ENCODE measurements around the gene IDS. TPM values are rescaled to one million over a fixed set of nuclear protein-coding genes. Genes with fewer than 3 reads are reported as not detected.
"Not testable (repeated sequence)": the region's sequence is repeated elsewhere in the genome, so short reads cannot be mapped to it uniquely, and the experiment has no call there.

The IDS gene, protein sequence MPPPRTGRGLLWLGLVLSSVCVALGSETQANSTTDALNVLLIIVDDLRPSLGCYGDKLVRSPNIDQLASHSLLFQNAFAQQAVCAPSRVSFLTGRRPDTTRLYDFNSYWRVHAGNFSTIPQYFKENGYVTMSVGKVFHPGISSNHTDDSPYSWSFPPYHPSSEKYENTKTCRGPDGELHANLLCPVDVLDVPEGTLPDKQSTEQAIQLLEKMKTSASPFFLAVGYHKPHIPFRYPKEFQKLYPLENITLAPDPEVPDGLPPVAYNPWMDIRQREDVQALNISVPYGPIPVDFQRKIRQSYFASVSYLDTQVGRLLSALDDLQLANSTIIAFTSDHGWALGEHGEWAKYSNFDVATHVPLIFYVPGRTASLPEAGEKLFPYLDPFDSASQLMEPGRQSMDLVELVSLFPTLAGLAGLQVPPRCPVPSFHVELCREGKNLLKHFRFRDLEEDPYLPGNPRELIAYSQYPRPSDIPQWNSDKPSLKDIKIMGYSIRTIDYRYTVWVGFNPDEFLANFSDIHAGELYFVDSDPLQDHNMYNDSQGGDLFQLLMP
- 39.0 TPM for polyA plus RNA-seq (ENCODE audit: insufficient read length)
- long read RNA-seq, donor 1, full-length matches to known transcripts: 7 of 7 reads
- long read RNA-seq, donor 1, partial matches to known transcripts: 0 of 7 reads
- long read RNA-seq, donor 1, other reads (novel, unspliced or antisense): 0 of 7 reads
- long read RNA-seq, donor 2, full-length matches to known transcripts: 13 of 13 reads
- long read RNA-seq, donor 2, partial matches to known transcripts: 0 of 13 reads
- long read RNA-seq, donor 2, other reads (novel, unspliced or antisense): 0 of 13 reads
- long read RNA-seq, donor 3, full-length matches to known transcripts: 4 of 4 reads
- long read RNA-seq, donor 3, partial matches to known transcripts: 0 of 4 reads
- long read RNA-seq, donor 3, other reads (novel, unspliced or antisense): 0 of 4 reads
- long read RNA-seq, donor 4, partial matches to known transcripts: 0 of 1 reads
- long read RNA-seq, donor 4, other reads (novel, unspliced or antisense): 0 of 1 reads
- long read RNA-seq, donor 5, full-length matches to known transcripts: 7 of 7 reads
- long read RNA-seq, donor 5, partial matches to known transcripts: 0 of 7 reads
- long read RNA-seq, donor 5, other reads (novel, unspliced or antisense): 0 of 7 reads
- long read RNA-seq, donor 6, full-length matches to known transcripts: 10 of 10 reads
- long read RNA-seq, donor 6, partial matches to known transcripts: 0 of 10 reads
- long read RNA-seq, donor 6, other reads (novel, unspliced or antisense): 0 of 10 reads
- long read RNA-seq, donor 7, full-length matches to known transcripts: 12 of 12 reads
- long read RNA-seq, donor 7, partial matches to known transcripts: 0 of 12 reads
- long read RNA-seq, donor 7, other reads (novel, unspliced or antisense): 0 of 12 reads
- long read RNA-seq, donor 8, full-length matches to known transcripts: 2 of 2 reads
- long read RNA-seq, donor 8, partial matches to known transcripts: 0 of 2 reads
- long read RNA-seq, donor 8, other reads (novel, unspliced or antisense): 0 of 2 reads

GRCh38 chrX:149504915-149505651 is at the start of gene IDS:
IDS (minus strand) TSS chrX:149505306; CDS start chrX:149505137, 169 bp downstream.
- peak; percentile 86 for DNase-seq

GRCh38 chrX:149551939-149552248 is 46.8 kb upstream of the IDS start:
- not testable (repeated sequence) for DNase-seq

DNA sequence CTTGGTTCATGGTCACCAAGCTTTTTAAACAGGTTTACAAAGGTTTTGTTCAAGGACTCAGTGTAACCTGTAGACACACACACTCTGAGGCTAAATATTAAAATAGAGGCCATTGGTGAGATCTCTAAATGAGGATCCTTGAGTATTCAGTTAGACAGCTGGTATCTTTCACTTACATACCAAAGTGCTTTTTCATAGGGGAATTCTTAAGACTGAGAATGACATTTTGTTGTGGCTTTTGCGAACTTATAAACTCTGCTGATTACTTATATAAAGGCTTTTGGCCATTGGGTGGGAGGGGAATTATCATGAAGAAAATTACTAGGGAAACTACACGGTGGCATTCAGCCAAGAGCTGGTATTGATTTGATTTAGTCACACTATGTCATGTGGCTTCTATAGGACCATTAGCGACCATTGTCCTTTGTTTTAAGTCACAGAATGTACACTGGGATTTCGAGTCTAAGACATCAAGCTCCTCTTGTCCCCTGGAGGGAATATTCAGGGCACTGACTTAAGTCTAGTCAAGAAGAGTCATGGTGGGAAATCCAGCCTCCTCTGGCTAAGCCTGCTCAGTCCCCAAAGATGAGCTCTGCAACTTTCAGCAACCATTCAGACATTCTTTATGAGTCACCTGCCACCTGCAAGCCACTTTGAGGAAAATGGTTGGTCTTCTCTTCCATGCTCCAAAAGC is 46.3 kb upstream of the IDS start:
- DNase-seq: not testable (repeated sequence)

- DNase-seq: not testable (repeated sequence)
Observed at GRCh38 chrX:149550454-149550853, 45.3 kb upstream of the IDS start.

DNA sequence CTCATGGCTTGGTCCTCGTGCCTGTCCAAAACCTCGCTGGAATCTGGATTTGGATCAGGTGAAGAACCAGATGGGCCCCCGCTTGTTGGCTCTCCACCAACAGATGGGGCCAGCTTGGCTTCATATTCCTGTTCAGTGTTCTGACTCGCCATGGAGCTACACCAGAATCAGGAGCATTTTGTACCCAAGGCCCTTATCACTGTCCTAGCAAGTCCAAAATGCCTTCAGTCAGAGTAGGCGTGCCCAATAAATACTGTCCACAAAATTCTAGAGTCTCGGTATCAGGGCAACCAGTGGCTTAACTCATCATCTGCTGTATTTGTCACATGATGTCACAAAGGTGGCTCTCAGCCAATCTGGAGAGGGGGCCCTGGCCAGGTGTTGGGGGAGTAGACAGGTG is 44.6 kb upstream of the IDS start, which contains the start of gene HSFX3:
Gene HSFX3, minus strand, starts transcription at position 224 of the 400 bp plus-strand sequence. Its CDS starts 72 bp downstream, at position 152.
- DNase-seq: not testable (repeated sequence)

DNA sequence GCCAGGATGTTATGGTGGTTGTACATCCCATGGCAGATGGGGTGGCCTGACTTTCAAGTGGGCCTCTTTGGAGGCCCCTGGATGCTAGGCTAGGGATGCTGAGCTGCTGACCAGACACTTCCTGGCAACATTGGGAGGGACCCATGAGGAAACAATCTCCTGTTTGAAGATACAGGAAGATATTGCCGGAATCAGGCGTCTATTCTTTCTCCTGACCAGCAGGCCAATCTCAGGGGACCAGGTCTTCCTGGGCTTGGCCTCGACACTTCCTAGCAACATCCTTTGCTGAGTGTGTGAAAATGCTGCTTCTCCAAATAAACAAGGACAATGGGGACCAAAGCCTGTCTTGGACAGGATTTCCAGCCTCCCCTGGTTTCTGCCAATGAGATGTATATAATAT is 42.7 kb upstream of the IDS start:
- DNase-seq: not testable (repeated sequence)

DNA sequence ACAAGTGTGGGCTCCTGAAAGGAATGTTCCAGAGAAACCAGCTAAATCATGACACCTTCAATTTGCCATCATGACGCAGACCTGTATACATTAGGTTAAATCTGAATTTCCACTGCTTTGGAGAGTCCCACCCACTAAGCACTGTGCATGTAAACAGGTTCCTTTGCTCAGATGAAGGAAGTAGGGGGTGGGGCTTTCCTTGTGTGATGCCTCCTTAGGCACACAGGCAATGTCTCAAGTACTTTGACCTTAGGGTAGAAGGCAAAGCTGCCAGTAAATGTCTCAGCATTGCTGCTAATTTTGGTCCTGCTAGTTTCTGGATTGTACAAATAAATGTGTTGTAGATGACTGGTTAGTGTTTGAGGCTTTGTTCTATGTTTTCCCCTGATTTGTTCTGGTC is 41.9 kb upstream of the IDS start:
- DNase-seq: not testable (repeated sequence)

GRCh38 chrX:149545545-149546543 is 40.7 kb upstream of the IDS start:
- not testable (repeated sequence) for DNase-seq

DNA sequence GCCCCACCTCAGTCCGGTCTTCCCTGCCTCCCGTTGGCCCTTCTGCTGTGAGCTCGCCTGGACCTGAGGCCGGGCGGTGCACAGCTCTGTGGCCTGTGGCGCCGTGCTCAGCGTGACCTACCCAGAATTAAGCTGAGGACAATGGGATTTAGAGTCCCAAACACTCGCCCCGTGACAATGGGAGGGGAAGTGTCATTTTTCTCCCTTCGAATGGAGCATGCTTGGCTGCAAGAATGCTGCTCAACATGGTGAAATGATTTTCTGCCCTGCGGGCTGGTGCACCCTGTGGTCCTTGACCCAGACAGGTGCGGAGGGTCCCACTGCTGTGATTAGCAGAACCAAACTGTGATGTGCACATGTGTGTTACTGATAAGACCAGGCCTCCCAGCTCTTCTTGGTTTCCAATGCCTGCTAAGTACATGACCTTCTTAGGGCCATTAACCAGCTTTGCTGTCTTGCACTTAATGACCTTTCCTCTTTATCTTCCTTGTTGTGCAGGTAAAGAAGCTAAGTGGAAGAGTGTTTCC is 36.5 kb upstream of the IDS start:
- no peak for DNase-seq

GRCh38 chrX:149540621-149541520 is 35.8 kb upstream of the IDS start, which contains the start of gene EOLA1:
EOLA1 (plus strand) TSS chrX:149541012; CDS start chrX:149545631, 4,619 bp downstream.
- peak; percentile 80 for DNase-seq

GRCh38 chrX:149540131-149540620 is 35.1 kb upstream of the IDS start:
- peak; percentile 80 for DNase-seq

DNA sequence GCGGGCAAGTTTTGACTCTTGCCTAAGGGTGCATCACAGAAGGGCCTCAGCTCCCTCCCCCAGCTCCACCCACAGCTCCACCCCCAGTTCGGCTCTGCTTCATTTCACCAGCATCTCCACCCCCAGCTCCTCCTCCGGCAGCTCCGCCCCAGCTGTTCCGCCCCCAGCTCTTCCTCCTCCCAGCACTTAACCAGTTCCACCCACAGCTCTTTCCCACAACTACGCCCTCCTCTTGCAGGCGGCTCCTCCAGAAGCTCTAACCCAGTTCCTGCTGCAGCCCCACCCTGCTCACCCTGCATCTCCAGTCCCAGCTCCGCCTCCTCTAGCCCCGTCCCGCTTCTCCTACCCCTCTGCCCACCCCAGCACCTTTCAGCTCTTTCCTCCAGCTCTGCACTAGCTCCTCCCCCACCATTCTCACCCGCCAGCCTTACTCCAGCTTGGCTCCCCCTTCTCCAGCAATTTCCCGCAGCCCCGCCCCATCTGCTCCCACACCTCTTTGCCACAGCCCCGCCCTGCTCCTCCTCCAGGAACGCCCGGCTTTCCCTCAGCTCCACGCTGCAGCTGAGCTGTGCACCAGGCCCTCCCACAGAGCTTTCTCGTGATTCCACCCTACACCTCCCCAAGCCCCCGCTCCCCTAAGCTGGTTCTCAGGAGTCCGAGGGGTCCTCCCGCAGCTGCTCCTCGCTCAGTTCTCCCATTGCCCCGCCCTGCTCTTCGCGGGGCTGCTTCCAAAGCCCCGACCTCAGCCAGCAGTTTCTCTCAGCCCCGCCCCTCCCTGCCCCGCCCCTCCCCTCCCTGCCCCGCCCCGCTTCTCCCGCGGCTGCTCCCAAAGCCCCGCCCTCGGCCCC is 34.4 kb upstream of the IDS start:
- DNase-seq: peak; percentile 81

DNA sequence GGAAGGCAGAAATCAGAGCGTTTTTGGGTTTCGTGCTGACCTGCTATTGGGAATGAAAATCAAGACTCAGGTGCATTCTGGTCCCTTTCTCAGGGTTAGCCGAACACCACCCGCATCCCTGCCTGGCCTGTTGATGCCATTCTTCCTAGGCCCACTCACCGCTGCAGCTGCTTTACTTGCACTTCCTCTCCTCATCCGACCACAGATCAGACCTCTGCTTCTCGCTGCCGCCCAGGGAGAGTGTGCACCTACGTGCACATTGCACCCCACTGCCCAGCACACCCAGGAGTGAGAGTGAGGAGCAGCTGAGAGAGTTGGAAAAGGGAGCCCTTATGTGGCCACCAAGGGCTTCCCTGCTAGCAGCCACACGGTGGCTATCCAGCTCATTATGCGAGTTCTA is 32.4 kb upstream of the IDS start:
- DNase-seq: not testable (repeated sequence)

DNA sequence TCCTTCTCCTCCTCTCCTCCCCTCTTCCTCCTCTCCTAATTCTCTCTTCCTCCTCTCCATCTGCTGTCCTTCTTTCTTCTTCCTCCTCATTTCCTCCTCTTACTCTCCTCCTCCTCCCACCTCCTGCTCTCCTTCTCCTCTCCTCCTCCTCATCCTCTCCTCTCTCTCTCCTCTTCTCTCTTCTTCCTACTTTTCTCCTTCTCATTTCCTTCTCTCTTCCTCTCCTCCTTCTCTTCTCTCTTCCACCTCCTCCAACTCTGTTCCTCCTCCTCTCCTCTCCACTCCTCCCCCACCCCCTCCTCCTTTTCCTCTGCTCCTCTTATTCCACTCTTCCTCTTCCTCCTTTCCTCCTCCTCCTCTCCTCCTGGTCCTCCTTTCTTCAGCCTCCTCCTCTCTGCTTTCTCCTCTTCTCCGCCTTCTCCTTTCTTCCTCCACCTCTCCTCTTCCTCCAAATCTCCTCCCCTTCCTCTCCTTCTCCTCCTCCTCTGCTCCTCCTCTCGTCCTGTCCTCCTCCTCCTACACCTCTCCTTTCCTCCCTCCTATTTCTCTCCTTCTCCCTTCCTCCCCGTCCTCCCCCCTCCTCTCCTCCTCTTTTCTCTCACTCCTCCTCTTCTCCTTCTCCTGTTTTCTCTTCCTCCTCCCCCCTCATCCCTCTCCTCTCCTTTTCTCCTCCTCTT is 30.0 kb upstream of the IDS start:
- DNase-seq: not testable (repeated sequence)

- DNase-seq: not testable (repeated sequence)
Observed at GRCh38 chrX:149533999-149534398, 28.9 kb upstream of the IDS start.
